Neural cell (in vitro differentiated cells): Measurements from ENCODE around the gene GMIP. TPM values are rescaled to one million over a fixed set of nuclear protein-coding genes. Genes with fewer than 3 reads are reported as not detected.

ENCODE experiments used
- H2AFZ ChIP-seq: fragments of 200-600, 300-800 bp; sonication (generic), shearing (Covaris generic); 2 replicates; pipeline ENCODE4 v1.6.0; 2014; ENCODE audit warnings: low read depth, mild to moderate bottlenecking, antibody characterized with exemption, low read length, moderate library complexity
- H3F3A ChIP-seq: fragments of 200-600 bp; shearing (Covaris generic); 2 replicates; pipeline ENCODE4 v1.6.1; 2016; ENCODE audit warnings: mild to moderate bottlenecking, moderate library complexity, mixed read lengths, antibody characterized with exemption, low read length; ENCODE audit not compliant: insufficient read depth, poor library complexity, severe bottlenecking
- H3K27ac ChIP-seq: fragments of 200-600, 300-800 bp; sonication (generic), shearing (Covaris generic); 2 replicates; pipeline ENCODE4 v1.5.1; 2014; ENCODE audit warnings: mild to moderate bottlenecking, low read length, moderate library complexity
- H3K27me3 ChIP-seq: fragments of 300-800, 200-600 bp; sonication (generic), shearing (Covaris generic); 2 replicates; pipeline ENCODE4 v1.6.0; 2014; ENCODE audit warnings: mild to moderate bottlenecking, low read depth, low read length, moderate library complexity; ENCODE audit not compliant: insufficient read depth
- H3K36me3 ChIP-seq: fragments of 300-800, 200-600 bp; sonication (generic), shearing (Covaris generic); 2 replicates; pipeline ENCODE4 v1.5.1; 2014; ENCODE audit warnings: mild to moderate bottlenecking, antibody characterized with exemption, low read length, moderate library complexity; ENCODE audit not compliant: insufficient read depth
- H3K4me2 ChIP-seq: fragments of 300-800, 200-600 bp; sonication (generic), shearing (Covaris generic); 2 replicates; pipeline ENCODE4 v1.6.0; 2014; ENCODE audit warnings: mild to moderate bottlenecking, low read length
- H3K4me3 ChIP-seq: fragments of 300-800, 200-600 bp; sonication (generic), shearing (Covaris generic); 2 replicates; pipeline ENCODE4 v1.5.1; 2014; ENCODE audit warnings: mild to moderate bottlenecking, low read length, moderate library complexity
- H3K79me2 ChIP-seq: fragments of 200-600 bp; shearing (Covaris generic); replicated peaks from 2 replicates; pipeline ENCODE4 v1.6.0; 2014; ENCODE audit warnings: mild to moderate bottlenecking, low read length, moderate library complexity; ENCODE audit not compliant: insufficient read depth
- H3K9ac ChIP-seq: fragments of 300-800, 200-600 bp; sonication (generic), shearing (Covaris generic); 2 replicates; pipeline ENCODE4 v1.6.1; 2016; ENCODE audit warnings: mild to moderate bottlenecking, low read length, mixed read lengths
- H3K9me2 ChIP-seq: fragments of 200-600 bp; shearing (Covaris generic); 2 replicates; pipeline ENCODE4 v1.6.1; 2016; ENCODE audit warnings: mild to moderate bottlenecking, low read length, mixed read lengths; ENCODE audit not compliant: insufficient read depth
- H3K9me3 ChIP-seq: fragments of 200-600, 300-800 bp; sonication (generic), shearing (Covaris generic); 2 replicates; pipeline ENCODE4 v1.6.1; 2016; ENCODE audit warnings: mild to moderate bottlenecking, mixed run types, low read length, moderate library complexity, mixed read lengths
- H4K20me1 ChIP-seq: fragments of 200-600 bp; shearing (Covaris generic); 2 replicates; pipeline ENCODE4 v1.6.1; 2016; ENCODE audit warnings: mild to moderate bottlenecking, mixed run types; ENCODE audit not compliant: insufficient read depth
- CTCF ChIP-seq: fragments of 450-650 bp; IDR thresholded peaks from 2 replicates; pipeline ENCODE4 v1.5.1; 2014; ENCODE audit warnings: antibody characterized with exemption, mild to moderate bottlenecking, moderate library complexity; ENCODE audit not compliant: poor library complexity, severe bottlenecking
- EP300 ChIP-seq: fragments of 450-650 bp; conservative IDR thresholded peaks from 2 replicates; pipeline ENCODE4 v1.6.1; 2014; ENCODE audit warnings: antibody characterized with exemption, mild to moderate bottlenecking, moderate library complexity; ENCODE audit not compliant: poor library complexity, severe bottlenecking
- EZH2 ChIP-seq: fragments of 200-600, 300-800 bp; shearing (Covaris generic), sonication (generic); IDR thresholded peaks from 2 replicates; pipeline ENCODE4 v1.6.1; 2014; ENCODE audit warnings: antibody characterized with exemption, low read length, borderline replicate concordance, mild to moderate bottlenecking; ENCODE audit not compliant: insufficient read depth, poor library complexity, severe bottlenecking
- MXI1 ChIP-seq: fragments of 450-650 bp; conservative IDR thresholded peaks from 2 replicates; pipeline ENCODE4 v1.6.1; 2014; ENCODE audit warnings: antibody characterized with exemption, mild to moderate bottlenecking; ENCODE audit not compliant: poor library complexity, severe bottlenecking
- POLR2AphosphoS5 ChIP-seq: IDR thresholded peaks from 2 replicates; pipeline ENCODE4 v1.6.1; 2012
- RAD21 ChIP-seq: fragments of 450-650 bp; conservative IDR thresholded peaks from 2 replicates; pipeline ENCODE4 v1.6.1; 2014; ENCODE audit warnings: antibody characterized with exemption, mild to moderate bottlenecking, moderate library complexity
- REST ChIP-seq: IDR thresholded peaks from 2 replicates; pipeline ENCODE4 v1.6.1; 2012; ENCODE audit warnings: borderline replicate concordance
- SMC3 ChIP-seq: fragments of 450-650 bp; conservative IDR thresholded peaks from 2 replicates; pipeline ENCODE4 v1.6.1; 2014; ENCODE audit warnings: antibody characterized with exemption, mild to moderate bottlenecking, moderate library complexity; ENCODE audit not compliant: poor library complexity
- TAF1 ChIP-seq: IDR thresholded peaks from 2 replicates; pipeline ENCODE4 v1.6.1; 2012; ENCODE audit warnings: low read depth
- polyA plus RNA-seq: library from polyadenylated mRNA; depleted of rRNA; stranded (reverse); fragments of >200 nt; gene quantifications from 2 replicates; pipeline ENCODE4 v1.2.3, GENCODE V29; 2014

The GMIP gene
- polyA plus RNA-seq, 1 donor from 2014 or later = 18.4 TPM

GRCh38 chr19:19657397-19657783 lies 13.9 kb upstream of the GMIP start:
- Histone ChIP-seq H3K4me2 (no peak overlapping the region), H3K79me2 (peaks cover 12% of the 10 kb centered on the region), H3K4me3 (no peak overlapping the region), H3K27me3 (no peaks in the 10 kb centered on the region), H3K9me3 (no peaks in the 10 kb centered on the region), H3K27ac (no peak overlapping the region), H3K9me2 (no peaks in the 10 kb centered on the region), H2AFZ (no peak overlapping the region), H3K36me3 (no peaks in the 10 kb centered on the region), H3F3A (no peaks in the 10 kb centered on the region), H4K20me1 (no peaks in the 10 kb centered on the region), H3K9ac (no peak overlapping the region)
- TF ChIP-seq EZH2 = no peak
- no peak for TF ChIP-seq POLR2AphosphoS5
- TF ChIP-seq RAD21 = no peak
- no peak for TF ChIP-seq TAF1
- TF ChIP-seq SMC3 = no peak
- no peak for TF ChIP-seq REST

DNA sequence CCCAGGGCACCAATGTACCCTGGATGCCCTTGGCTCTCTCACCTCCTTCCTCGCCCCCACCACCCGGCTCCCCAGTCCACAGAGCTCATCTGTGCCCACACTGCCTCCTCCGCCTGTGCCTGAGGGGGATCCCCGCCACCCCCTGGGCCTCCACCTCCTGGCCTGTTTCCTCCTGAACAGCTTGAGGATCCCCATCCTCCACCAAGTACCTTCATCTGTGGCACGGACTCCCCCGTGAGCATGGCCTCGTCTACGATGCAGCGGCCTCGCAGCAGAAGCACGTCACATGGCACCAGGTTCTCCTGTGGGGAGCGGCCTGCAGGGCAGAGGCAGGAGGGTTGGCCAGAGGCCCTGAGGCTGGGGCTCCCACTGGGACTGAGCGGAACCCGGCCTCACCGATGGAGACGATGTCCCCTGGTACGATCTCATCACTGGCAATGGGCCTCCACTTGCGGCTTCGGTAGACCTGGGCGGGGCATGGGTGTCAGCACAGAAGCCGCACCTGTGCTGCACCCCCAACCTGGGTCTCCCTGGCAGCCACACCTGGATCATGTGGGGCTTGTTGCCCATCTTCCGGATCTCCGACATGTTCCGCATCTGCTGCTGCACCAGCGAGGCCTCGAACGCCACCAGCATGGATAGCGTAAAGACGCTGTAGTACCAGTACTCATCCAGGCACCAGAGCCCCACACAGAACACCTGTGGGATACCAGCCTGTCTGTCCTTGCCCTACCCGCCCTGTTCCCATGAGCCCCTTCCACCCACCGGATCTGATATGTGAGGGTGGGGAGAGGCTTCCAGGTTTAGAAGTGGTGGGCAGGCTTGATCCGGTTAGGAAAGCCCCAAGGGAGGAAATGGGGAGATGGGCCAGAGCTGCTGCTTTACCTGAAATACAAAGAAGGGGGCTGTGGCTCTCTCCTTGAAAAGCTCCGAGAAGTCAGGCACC lies 13.3 kb upstream of the GMIP start:
- H4K20me1 ChIP-seq = no peaks in the 10 kb centered on the region
- H3K9me3 ChIP-seq = no peaks in the 10 kb centered on the region
- no peak overlapping the region for H3K4me2 ChIP-seq
- H3K9me2 ChIP-seq = no peaks in the 10 kb centered on the region
- no peak overlapping the region for H3K4me3 ChIP-seq
- no peaks in the 10 kb centered on the region for H3K36me3 ChIP-seq
- H3K27ac ChIP-seq = no peak overlapping the region
- H3K79me2 ChIP-seq = peaks cover 7% of the 10 kb centered on the region
- H2AFZ ChIP-seq = no peak overlapping the region
- no peak overlapping the region for H3K9ac ChIP-seq
- H3K27me3 ChIP-seq = no peaks in the 10 kb centered on the region
- H3F3A ChIP-seq = no peaks in the 10 kb centered on the region
- no peak for TF ChIP-seq SMC3
- TF ChIP-seq EZH2 = no peak
- no peak for TF ChIP-seq REST
- TF ChIP-seq MXI1 = no peak
- TF ChIP-seq CTCF = no peak
- TF ChIP-seq RAD21 = no peak
- TF ChIP-seq TAF1 = no peak
- no peak for TF ChIP-seq EP300
- no peak for TF ChIP-seq POLR2AphosphoS5
